NCI-H82 (cell line): ENCODE data around the gene PRSS53.

Experiments used
- DNase-seq: peaks from one replicate; lab custom pipeline; 2025; lab: John Stamatoyannopoulos, UW

PRSS53 gene

DNA sequence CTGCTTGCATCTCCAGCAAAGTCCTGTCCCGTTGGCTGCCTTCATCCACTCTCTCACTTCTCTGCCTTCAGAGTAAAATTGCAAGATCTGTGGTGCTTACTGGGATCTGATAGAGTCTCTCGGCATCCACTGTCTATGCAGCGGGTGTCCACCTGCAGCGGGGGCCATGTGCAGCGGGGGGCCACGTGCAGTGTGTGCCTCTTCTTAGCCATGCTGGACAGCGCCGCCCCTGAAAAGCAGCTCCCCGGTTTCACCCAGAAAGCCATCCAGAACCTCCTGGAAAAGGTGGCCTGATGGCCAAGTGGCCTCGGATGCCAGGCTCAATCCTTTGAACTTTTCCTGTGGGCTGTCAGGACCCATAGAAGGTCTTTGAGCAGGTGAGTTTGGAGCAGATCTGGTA lies 45.9 kb downstream of the PRSS53 start:
- no peak for DNase-seq

DNA sequence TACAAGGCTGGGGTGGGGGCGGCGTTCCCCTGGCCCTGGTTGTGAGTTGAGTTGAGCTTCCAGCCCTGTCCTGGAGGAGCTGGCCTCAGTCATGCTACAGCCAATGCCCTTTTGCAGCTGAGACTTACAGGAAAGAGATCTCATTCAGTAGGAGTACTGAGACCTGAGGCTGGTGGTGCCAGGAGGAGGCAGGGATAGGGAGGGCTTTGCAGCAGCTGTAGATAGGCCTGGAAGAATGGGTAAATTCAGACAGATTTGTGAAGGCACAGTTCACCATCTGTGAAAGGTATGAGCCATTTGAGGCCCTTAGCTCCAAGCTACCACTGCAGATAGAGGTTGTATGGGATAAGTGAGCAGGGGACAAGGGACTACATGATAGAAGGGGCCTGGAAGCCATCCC lies 49.8 kb downstream of the PRSS53 start:
- no peak for DNase-seq

DNA sequence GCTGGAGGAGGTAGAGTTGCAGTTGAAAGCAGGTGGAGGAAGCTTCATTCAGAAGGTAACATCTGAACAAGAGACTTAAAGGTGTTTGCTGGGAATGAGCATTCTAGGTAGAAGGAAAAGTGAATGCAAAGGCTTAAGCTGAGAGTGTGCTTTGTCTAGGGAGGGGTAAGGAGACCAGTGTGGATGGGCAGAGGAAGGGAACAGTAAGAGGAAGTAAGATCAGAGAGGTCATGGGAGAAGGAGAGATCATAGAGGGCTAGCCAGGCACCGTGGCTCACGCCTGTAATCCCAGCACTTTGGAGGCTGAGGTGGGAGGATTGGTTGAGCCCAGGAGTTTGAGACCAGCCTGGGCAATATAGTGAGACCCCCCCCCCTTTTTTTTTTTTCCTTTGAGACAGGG lies 52.1 kb downstream of the PRSS53 start:
- DNase-seq: no peak

DNA sequence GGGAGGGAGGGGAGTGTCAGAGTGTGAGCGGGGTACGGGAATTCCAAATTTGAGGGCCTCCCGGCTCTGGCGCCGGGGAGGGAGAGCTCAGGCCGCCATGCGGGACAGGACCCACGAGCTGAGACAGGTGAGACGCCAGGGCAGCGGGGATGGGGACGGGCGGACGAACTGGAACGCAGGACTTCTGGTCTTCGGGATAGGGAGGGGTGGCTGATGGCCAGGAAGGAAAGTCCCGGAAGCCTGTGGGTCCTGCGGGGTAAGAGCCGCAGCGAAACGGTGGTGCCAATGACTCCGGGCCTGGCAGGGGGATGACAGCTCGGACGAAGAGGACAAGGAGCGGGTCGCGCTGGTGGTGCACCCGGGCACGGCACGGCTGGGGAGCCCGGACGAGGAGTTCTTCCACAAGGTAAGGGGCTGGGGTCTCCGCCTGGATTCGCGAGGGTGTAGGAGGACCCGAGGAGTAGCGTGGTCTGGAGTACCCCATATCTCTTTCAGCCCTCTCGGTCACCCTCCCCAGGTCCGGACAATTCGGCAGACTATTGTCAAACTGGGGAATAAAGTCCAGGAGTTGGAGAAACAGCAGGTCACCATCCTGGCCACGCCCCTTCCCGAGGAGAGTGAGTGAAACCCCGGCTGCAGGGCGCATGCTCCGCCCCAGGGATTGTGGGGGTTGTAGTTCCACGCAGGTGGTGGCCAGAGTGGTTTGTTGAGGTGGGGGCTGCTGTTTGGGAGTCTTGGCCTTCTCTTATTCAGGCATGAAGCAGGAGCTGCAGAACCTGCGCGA lies 54.8 kb downstream of the PRSS53 start:
- DNase-seq: peak; percentile 89
